ENCODE results near the gene GUCA1A.

The GUCA1A gene

GRCh38 chr6:42158011-42158410 is 15.2 kb upstream of the GUCA1A start:
- TF ChIP-seq GATA3 (IDR thresholded peaks at IDR 0.05; ENCODE audit: low read depth, low read length) (no peak), GATA2 (IDR thresholded peaks at IDR 0.05; ENCODE audit: low read depth, low read length) (no peak)

GRCh38 chr6:42158631-42159030 is 14.5 kb upstream of the GUCA1A start:
- TF ChIP-seq GATA2 (IDR thresholded peaks at IDR 0.05; ENCODE audit: low read depth, low read length) (no peak), GATA3 (IDR thresholded peaks at IDR 0.05; ENCODE audit: low read depth, low read length) (no peak)

GRCh38 chr6:42159431-42160024 is 13.6 kb upstream of the GUCA1A start:
- TF ChIP-seq GATA3 (IDR thresholded peaks at IDR 0.05; ENCODE audit: low read depth, low read length) (no peak), GATA2 (IDR thresholded peaks at IDR 0.05; ENCODE audit: low read depth, low read length) (no peak)

DNA sequence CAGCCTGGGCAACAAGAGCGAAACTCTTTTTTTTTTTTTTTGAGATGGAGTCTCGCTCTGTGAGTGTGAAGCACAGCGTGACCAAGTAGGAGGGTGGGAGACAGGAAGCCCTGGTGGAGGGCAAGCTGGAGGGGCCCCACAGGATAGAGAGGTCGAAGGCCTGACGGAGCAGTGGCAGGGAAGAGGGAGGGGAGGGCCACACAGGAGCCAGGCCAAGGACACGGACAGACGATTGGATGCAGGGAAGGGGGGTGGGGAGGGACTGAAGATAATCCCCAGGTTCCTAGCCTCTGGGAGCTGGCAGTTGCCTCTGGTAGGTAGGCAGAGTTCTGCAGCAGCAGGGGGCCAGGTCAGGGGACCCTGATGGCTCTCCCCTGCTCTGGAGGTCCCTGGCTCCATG is 10.8 kb upstream of the GUCA1A start:
- no peak for TF ChIP-seq GATA3 (IDR thresholded peaks at IDR 0.05; ENCODE audit: low read depth, low read length)
- no peak for TF ChIP-seq GATA2 (IDR thresholded peaks at IDR 0.05; ENCODE audit: low read depth, low read length)

- no peak for TF ChIP-seq GATA3 (IDR thresholded peaks at IDR 0.05; ENCODE audit: low read depth, low read length)
Observed at GRCh38 chr6:42162812-42163211, 10.4 kb upstream of the GUCA1A start.

GRCh38 chr6:42163981-42164380 is 9.2 kb upstream of the GUCA1A start:
- no peak for TF ChIP-seq GATA3 (IDR thresholded peaks at IDR 0.05; ENCODE audit: low read depth, low read length)
- no peak for TF ChIP-seq GATA2 (IDR thresholded peaks at IDR 0.05; ENCODE audit: low read depth, low read length)

GRCh38 chr6:42165016-42165415 is 8.1 kb upstream of the GUCA1A start:
- TF ChIP-seq GATA2 (IDR thresholded peaks at IDR 0.05; ENCODE audit: low read depth, low read length) (no peak), GATA3 (IDR thresholded peaks at IDR 0.05; ENCODE audit: low read depth, low read length) (no peak)

GRCh38 chr6:42166444-42167141 is 6.6 kb upstream of the GUCA1A start:
- no peak for TF ChIP-seq GATA3 (IDR thresholded peaks at IDR 0.05; ENCODE audit: low read depth, low read length)
- no peak for TF ChIP-seq GATA2 (IDR thresholded peaks at IDR 0.05; ENCODE audit: low read depth, low read length)

- no peak for TF ChIP-seq GATA3 (IDR thresholded peaks at IDR 0.05; ENCODE audit: low read depth, low read length)
- no peak for TF ChIP-seq GATA2 (IDR thresholded peaks at IDR 0.05; ENCODE audit: low read depth, low read length)
Observed at GRCh38 chr6:42168650-42169049, 4.5 kb upstream of the GUCA1A start.

DNA sequence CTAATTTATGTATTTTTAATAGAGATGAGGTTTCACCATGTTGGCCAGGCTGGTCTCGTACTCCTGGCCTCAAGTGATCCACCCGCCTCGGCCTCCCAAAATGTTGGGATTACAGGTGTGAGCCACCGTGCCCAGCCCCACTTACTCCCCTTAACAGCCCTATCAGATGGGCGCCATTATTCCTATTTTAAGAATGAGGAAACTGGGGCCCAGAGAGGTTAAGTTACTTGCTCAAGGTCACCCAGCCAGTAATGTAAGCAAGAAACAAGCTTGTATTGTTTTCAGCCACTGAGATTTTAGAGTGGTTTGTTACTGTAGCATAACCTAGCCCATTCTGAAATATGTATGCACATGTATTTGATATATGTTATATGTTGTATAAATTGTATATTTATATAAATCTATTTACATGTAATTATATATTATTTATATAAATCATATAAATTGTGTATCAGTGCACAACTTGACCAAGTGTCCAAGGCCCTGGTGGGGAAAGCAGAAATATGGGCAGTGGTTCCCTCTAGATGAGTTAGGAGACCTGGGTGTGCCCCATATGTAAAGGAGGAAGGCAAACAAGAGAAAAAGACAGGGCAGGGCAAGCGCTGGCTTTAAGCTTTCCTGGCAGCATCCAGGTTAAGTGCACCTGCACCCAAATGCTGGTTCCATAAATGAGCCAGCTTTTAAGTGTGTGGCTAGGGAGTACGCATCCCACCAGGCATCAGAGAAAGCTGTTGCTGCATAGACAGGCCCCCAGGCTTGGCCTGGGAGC is 1.2 kb upstream of the GUCA1A start:
- TF ChIP-seq GATA2 (IDR thresholded peaks at IDR 0.05; ENCODE audit: low read depth, low read length) (no peak), GATA3 (IDR thresholded peaks at IDR 0.05; ENCODE audit: low read depth, low read length) (no peak)

DNA sequence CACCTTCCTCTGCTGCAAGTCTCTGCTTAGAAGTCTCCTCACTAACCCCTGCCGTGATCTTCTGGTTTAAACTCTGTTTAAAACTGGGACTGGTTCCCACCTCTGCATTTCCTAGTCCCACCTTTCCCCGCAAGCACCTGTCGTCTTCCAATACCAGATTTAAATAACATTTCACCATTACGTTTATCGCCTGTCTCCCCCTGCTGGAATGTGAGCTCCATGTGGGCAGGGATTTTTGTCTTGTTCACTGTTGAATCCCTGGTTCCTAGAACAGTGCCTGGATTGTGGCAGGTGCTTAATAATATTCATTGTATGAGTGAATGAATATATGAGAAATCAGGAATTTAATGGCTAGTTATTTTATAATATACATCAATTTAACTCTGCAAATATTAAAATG is 2.7 kb downstream of the GUCA1A start:
- no peak for TF ChIP-seq GATA3 (IDR thresholded peaks at IDR 0.05; ENCODE audit: low read depth, low read length)

- TF ChIP-seq GATA3 (IDR thresholded peaks at IDR 0.05; ENCODE audit: low read depth, low read length) = no peak
- TF ChIP-seq GATA2 (IDR thresholded peaks at IDR 0.05; ENCODE audit: low read depth, low read length) = no peak
Observed at GRCh38 chr6:42176981-42177380, 3.8 kb downstream of the GUCA1A start.

DNA sequence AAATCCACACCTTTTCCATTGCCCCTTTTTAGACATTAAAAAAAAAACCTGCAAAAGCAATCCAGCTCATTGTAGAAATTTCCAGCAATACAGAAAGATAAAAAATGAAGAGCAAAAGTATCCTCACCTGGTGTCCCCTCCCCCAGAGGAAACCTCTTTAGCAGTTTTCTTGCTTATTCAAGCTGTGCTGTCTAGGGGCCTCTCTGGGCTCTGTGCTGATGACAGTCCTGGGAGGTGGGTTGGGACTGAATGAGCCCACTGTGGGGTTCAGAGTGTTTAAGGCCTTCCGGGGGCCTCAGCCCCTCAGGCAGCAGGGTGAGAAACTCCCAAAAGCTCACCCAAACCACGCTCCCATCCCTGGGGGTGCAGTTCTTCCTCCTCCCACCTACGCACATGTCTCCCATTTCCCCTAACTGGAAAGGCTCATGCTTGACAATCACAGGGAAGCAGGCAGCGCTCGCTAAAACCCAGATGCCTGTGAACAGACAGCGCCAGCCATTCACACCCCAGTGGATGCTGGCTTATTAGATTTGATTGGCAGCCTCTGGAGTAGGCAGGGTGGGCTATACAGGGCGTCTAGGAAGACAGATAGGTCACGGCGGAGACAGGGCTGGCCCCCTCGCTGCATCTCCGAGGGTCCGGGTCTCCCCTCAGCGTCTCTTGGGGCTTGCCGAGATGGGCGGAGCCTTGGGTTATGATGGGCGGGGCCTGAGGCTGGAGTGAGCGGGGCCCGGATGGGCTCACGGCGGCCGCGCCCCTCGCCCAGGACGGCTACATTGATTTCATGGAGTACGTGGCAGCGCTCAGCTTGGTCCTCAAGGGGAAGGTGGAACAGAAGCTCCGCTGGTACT is 4.6 kb downstream of the GUCA1A start:
- TF ChIP-seq GATA2 (IDR thresholded peaks at IDR 0.05; ENCODE audit: low read depth, low read length) = no peak
- TF ChIP-seq GATA3 (IDR thresholded peaks at IDR 0.05; ENCODE audit: low read depth, low read length) = no peak

GRCh38 chr6:42179261-42179944 is 6.2 kb downstream of the GUCA1A start:
- TF ChIP-seq GATA3 (IDR thresholded peaks at IDR 0.05; ENCODE audit: low read depth, low read length) = no peak
- TF ChIP-seq GATA2 (IDR thresholded peaks at IDR 0.05; ENCODE audit: low read depth, low read length) = no peak
